Body of pancreas (tissue), 4 donors: Measurements from ENCODE around the gene GALNT17.

ENCODE experiments used
- POLR2A ChIP-seq, 3 donors: fragments of 450-650 bp; IDR thresholded peaks; one replicate each; pipeline ENCODE4 v1.6.1; 2016; ENCODE audit warnings: antibody characterized with exemption in 3 of 3, mild to moderate bottlenecking in 2 of 3
- TF ChIP-seq, protein P1 (sequence below), 7 experiments: fragments of 450-650 bp in 4 of 7; fragments of 200-600 bp in 3 of 7; sonication (generic) in 3 of 7; IDR thresholded peaks; one replicate each; pipeline ENCODE4 v1.5.1; 2016 to 2019; ENCODE audit warnings: antibody characterized with exemption in 7 of 7

DNA sequence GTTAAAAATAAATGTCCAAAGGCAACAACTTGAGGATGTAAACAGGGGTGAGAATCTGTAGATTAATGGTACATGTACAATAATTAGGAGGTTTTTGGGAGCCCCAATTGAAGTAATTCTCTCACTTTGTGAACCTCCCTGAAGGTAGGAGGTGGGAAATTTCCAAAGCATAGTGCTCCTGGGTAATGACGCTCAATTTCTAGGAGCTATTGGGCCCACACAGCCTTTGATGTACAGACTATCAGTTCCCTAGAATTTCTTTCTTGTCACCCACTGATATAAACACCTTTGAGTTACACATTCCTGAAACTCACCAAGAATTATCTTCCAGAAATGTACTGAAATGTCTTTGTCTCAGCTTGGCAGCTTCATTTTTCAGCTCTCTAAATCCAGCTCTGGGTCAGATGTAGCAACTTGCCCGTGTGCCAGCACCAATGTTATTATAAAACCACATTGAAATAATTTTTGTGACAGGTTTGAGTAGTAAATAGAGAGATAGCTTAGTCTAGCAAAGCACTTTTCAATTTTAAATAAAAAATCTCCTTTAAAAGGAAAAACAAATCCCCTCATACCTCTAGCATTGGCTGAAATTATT is 36.6 kb upstream of the GALNT17 start:
- TF ChIP-seq, protein P1, sequence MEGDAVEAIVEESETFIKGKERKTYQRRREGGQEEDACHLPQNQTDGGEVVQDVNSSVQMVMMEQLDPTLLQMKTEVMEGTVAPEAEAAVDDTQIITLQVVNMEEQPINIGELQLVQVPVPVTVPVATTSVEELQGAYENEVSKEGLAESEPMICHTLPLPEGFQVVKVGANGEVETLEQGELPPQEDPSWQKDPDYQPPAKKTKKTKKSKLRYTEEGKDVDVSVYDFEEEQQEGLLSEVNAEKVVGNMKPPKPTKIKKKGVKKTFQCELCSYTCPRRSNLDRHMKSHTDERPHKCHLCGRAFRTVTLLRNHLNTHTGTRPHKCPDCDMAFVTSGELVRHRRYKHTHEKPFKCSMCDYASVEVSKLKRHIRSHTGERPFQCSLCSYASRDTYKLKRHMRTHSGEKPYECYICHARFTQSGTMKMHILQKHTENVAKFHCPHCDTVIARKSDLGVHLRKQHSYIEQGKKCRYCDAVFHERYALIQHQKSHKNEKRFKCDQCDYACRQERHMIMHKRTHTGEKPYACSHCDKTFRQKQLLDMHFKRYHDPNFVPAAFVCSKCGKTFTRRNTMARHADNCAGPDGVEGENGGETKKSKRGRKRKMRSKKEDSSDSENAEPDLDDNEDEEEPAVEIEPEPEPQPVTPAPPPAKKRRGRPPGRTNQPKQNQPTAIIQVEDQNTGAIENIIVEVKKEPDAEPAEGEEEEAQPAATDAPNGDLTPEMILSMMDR (IDR thresholded peaks at IDR 0.05), result no peak
- no peak for TF ChIP-seq POLR2A (IDR thresholded peaks at IDR 0.05)
